SIG-M5 treated with dmso at 0.1 percent for 504 hours (cell line): Measurements from ENCODE around the gene THAP12.

ENCODE experiments used
- DNase-seq: peaks from one replicate; lab custom pipeline; 2025; ENCODE audit not compliant: unreplicated experiment; lab: John Stamatoyannopoulos, UW

Gene THAP12

DNA sequence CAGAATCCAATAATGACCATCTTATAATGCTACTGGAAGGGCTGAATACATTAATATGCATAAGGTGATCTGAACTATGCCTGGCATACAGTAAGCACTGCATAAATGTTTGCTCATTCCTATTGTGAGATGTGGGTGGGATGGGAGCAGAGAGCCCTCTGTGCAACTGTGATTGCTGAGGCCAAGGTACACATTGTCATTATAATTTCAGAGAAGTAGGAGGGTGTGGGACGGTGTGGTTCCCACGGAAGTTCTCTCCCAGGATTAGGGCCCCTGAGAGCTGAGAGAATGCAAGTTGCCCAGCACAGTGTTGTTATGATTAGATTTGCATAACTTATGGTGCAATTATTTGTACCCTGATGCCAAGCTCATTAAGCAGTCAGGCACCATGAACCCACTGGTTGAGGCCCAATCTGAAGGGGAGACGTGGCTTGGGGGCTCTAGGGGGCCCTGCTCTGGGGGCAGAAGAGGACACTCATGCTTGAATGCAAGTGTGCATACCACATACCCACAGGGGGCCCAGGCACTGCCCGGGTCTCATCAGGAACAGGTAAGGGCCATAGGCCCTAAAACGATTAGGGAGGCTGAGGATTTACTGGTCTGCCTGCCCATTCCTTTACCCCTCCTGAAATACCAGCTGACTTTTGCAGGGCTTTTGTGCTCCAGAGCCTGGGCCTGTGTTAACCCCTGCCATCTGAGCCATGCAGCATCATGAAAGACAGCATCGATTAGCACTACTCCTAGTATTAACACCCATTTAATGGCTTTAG is 72.8 kb downstream of the THAP12 start:
- no peak for DNase-seq

DNA sequence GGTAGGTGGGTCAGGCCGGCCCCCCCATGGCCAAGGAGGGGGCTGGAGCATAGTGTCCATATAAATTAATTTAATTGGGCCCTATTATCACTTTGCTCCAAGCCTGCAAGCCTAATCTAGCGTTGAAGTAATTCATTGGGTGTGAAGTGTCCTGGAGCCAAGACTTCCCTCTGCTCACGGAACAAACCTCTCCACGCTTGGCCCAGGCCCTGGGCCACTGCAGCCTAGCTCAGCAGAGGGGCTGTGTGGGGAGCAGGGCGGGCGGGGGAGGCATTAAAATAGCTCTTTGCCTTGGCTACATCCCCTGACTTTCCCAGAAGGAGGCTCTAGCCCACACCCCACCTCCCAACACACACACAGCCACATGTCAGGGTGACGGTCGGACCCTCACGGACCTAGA is 73.5 kb downstream of the THAP12 start:
- DNase-seq: no peak

DNA sequence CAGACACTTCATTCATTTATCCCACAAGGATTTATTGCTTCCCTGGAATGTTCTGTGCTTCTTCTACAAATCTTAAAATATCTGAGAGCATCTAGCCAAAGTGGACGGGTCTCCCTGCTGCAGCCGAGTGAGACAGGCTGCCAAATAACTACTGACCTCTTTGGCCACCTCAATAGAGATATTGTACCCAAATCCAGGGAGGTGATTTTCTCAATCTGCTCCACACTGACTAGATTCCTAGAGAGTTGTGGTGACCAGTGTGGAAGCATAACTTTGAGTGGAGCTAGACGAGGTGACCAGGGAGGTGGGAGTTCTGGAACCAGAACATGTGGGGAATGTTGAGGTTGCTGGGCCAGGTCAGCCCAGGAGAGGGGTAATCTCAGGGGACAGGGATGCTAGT is 77.5 kb downstream of the THAP12 start:
- no peak for DNase-seq

DNA sequence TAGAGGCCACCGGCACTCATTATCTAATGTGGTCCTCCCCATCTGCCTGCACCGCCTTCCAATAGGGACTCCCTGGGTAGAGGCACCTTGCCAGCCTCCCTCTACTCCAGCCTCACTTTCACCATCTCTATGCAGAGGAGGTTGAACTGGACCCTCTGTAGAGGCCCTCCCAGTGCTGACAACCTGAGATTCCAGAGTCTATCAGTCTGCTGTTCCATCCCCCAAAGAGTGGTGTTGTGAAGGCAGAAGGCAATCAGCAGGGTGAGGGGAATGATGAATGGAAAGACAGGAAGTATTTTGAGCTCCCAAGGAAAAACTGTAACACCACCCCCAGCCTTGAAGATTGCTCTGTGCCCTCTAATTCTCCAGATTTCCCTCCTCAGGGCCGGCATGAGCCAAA is 77.9 kb downstream of the THAP12 start:
- no peak for DNase-seq
